Gastrocnemius medialis (tissue), 4 donors: ENCODE results near the gene TMSB4X.

Experiments
- CTCF ChIP-seq, 5 experiments: fragments of 450-650 bp in 3 of 5; fragments of 200-600 bp in 2 of 5; sonication (generic) in 2 of 5; IDR thresholded peaks in 4 of 5; conservative IDR thresholded peaks in 1 of 5; 1 replicate in 4 of 5; 2 replicates in 1 of 5; pipeline ENCODE4 v1.5.1; 2016 to 2019; ENCODE audit warnings: antibody characterized with exemption in 5 of 5, mild to moderate bottlenecking in 3 of 5, moderate library complexity in 3 of 5
- POLR2A ChIP-seq, 2 donors: fragments of 450-650 bp; IDR thresholded peaks; one replicate each; pipeline ENCODE4 v1.6.1; 2017; ENCODE audit warnings: antibody characterized with exemption in 2 of 2, mild to moderate bottlenecking in 2 of 2, moderate library complexity in 2 of 2

- TF ChIP-seq CTCF (IDR thresholded peaks at IDR 0.05 in 4 of 5, conservative IDR thresholded peaks at IDR 0.05 in 1 of 5) (no peak), POLR2A (IDR thresholded peaks at IDR 0.05) (no peak)
Measured at GRCh38 chrX:12977761-12978204, 2.9 kb downstream of the TMSB4X start.
